LNCAP (cell line): ENCODE results near the gene SLC36A2.

Experiments
- TF ChIP-seq, protein P1 (sequence below): fragments of 450-650 bp; IDR thresholded peaks from 2 replicates; pipeline ENCODE4 v1.5.1; 2017; ENCODE audit warnings: mild to moderate bottlenecking

Gene SLC36A2

DNA sequence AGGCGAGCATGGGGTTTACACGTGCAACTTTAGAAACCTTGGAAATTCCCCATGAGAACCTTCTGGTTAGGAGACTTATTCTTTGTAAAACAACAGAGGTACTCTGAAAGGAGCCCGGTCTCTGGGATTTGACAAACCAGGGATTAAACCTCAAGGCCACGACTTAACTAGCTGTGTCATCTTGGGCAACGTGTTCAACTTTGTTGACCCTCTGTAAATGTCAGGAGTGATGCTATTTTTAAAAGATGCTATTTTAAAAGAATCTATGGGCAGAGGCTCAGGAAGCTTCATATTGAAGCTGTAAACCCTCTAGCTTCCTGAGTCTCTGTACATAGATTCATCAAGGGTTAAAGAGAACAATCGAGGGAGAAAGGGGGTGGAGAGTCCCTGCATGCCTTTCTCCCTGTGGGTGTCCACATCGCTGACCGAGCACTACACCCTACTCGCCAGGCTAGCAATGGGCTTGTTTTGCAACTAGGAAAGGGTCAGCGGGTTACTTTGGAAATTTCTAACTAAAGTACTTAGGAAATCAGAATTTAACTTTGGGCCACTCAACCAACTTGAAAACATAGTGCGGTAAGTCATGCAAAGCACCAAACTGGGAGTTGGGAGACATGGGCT lies 2.1 kb downstream of the SLC36A2 start:
- TF ChIP-seq, protein P1, sequence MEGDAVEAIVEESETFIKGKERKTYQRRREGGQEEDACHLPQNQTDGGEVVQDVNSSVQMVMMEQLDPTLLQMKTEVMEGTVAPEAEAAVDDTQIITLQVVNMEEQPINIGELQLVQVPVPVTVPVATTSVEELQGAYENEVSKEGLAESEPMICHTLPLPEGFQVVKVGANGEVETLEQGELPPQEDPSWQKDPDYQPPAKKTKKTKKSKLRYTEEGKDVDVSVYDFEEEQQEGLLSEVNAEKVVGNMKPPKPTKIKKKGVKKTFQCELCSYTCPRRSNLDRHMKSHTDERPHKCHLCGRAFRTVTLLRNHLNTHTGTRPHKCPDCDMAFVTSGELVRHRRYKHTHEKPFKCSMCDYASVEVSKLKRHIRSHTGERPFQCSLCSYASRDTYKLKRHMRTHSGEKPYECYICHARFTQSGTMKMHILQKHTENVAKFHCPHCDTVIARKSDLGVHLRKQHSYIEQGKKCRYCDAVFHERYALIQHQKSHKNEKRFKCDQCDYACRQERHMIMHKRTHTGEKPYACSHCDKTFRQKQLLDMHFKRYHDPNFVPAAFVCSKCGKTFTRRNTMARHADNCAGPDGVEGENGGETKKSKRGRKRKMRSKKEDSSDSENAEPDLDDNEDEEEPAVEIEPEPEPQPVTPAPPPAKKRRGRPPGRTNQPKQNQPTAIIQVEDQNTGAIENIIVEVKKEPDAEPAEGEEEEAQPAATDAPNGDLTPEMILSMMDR: no peak

- TF ChIP-seq, protein P1: no peak
Measured at GRCh38 chr5:151344088-151344487, 3.3 kb downstream of the SLC36A2 start.

- TF ChIP-seq, protein P1: no peak
Measured at GRCh38 chr5:151340004-151340403, 7.4 kb downstream of the SLC36A2 start.

DNA sequence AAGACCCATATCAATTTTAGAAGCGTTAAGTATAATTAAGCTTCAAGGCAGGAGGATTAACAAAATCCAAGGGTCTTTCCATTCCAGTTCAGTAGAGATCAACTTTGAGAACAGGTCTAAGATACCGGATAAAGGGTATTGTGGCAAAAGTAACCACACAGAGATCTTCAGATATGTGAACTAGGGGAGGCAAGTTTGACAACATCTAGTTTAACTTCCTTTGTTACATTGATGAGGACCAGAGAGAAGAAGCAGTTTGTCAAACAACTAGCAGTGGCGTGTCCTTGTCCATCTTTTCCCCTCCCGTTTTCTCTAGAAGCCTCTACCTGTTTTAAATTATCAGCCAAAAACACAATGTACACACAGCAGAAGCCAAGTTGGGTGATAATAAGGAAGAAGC lies 8.6 kb downstream of the SLC36A2 start:
- TF ChIP-seq, protein P1: no peak

GRCh38 chr5:151332857-151333256 lies 14.5 kb downstream of the SLC36A2 start:
- TF ChIP-seq, protein P1: no peak

- TF ChIP-seq, protein P1: no peak
Measured at GRCh38 chr5:151328734-151329133, 18.6 kb downstream of the SLC36A2 start.

DNA sequence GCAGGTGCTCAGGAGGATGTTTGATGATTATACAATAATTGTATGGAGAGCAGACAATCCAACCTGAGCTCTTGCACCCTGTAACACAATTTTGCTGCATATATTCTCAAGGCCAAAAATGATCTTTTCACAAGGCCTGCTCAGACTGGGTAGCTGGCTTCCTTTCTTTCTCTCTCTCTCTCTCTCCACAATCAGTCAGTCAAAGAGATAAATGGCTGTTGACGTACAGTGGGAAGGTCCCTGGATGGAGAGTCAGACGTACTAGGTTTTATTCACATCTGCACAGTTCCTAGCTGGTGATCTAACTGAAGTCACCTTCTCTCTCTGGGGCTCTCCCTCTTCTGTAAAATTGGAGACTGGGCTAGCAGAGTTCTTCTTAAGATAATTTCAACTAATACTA lies 19.8 kb downstream of the SLC36A2 start:
- TF ChIP-seq, protein P1: no peak

GRCh38 chr5:151326266-151326665 lies 21.1 kb downstream of the SLC36A2 start:
- TF ChIP-seq, protein P1: no peak
